ENCODE results near the gene TMCC1.

TMCC1 gene

DNA sequence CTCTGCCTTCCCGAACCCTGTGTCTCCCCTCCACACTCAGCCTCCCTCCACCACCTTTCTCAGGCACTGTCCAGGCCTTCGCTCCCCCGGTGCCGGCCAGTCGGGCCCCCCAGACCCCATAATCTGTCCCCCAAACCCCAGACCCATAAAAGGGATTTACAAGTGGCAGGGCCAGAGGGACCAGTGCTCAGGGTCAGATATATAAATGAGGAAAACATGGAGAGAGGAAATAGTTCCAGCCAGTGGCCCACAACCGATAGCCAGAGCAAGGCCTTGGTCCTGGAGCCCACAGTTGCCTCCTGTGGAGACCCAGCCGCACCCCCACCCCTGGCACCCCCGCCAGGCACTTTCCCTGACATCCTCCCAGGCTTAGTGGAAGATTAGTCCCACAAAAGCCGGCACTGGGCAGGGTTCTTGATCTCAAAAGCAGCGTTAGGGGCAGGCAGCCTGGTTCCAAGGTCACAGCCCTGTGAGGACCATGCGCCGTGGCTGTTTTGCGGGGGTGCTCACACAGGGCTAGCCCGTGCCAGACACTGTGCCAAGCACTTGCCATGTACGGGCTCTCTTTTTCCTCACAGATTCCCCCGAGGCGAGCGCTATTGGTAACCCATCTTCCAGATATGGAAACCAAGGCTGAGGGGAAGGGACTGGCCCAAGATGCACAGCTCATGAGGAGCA lies 286.0 kb downstream of the TMCC1 start:
- TF ChIP-seq, protein P1, sequence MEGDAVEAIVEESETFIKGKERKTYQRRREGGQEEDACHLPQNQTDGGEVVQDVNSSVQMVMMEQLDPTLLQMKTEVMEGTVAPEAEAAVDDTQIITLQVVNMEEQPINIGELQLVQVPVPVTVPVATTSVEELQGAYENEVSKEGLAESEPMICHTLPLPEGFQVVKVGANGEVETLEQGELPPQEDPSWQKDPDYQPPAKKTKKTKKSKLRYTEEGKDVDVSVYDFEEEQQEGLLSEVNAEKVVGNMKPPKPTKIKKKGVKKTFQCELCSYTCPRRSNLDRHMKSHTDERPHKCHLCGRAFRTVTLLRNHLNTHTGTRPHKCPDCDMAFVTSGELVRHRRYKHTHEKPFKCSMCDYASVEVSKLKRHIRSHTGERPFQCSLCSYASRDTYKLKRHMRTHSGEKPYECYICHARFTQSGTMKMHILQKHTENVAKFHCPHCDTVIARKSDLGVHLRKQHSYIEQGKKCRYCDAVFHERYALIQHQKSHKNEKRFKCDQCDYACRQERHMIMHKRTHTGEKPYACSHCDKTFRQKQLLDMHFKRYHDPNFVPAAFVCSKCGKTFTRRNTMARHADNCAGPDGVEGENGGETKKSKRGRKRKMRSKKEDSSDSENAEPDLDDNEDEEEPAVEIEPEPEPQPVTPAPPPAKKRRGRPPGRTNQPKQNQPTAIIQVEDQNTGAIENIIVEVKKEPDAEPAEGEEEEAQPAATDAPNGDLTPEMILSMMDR (IDR thresholded peaks at IDR 0.05; ENCODE audit: borderline replicate concordance, control extremely low read depth, extremely low read depth, insufficient read depth, missing control alignments) = no peak
- in situ Hi-C loops (cut with MboI; ENCODE audit: low sequenced_read_pairs, unreplicated experiment) = no loop called here
- DNase-seq (ENCODE audit: low spot score) = no peak

DNA sequence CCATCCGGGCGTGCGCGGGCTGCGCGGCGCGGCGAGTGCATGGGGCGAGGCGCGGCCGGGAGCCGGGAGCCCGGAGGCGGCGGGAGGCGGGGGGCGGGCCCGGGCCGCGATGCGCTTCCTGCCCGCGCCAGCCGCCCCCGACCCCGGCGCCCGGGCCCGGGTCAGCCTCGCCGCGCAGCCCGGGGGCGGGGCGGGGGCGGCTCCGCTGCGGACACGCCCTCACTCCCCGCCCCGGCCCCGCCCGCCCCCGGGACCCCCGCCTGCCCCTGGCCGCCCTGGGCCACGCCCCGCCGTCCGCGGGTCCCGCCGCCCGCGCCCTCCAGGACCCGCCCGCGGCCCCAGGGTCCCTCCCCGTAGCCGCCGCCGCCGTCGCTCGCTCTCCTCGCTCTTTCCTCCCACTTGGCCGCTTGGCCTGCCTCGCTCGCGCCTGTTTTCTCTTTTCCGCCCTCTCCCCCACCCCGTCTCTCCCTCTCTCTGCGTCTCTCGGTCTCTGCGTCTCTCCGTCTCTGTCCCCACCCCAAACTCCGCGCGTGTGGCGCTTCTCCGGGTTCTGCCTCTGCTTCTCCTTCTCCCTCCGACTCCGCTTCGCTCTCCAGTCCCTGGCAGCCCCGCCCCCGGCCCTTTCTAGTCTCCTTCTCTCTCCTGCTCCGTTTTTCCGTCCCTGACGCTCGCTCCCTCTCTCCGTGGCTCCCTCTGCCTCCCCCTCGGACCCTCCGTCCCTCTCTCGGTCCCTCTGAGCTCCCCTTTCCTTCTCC lies 286.7 kb downstream of the TMCC1 start, which contains the start of gene PLXND1:
Gene PLXND1, minus strand, starts transcription at position 41 of the 755 bp plus-strand sequence. Its CDS starts 37 bp downstream, at position 4.
- peak; percentile 86 for DNase-seq (ENCODE audit: low spot score)
- in situ Hi-C loops (cut with MboI; ENCODE audit: low sequenced_read_pairs, unreplicated experiment) = no loop called here
- TF ChIP-seq, protein P1 (IDR thresholded peaks at IDR 0.05; ENCODE audit: borderline replicate concordance, control extremely low read depth, extremely low read depth, insufficient read depth, missing control alignments) = no peak

DNA sequence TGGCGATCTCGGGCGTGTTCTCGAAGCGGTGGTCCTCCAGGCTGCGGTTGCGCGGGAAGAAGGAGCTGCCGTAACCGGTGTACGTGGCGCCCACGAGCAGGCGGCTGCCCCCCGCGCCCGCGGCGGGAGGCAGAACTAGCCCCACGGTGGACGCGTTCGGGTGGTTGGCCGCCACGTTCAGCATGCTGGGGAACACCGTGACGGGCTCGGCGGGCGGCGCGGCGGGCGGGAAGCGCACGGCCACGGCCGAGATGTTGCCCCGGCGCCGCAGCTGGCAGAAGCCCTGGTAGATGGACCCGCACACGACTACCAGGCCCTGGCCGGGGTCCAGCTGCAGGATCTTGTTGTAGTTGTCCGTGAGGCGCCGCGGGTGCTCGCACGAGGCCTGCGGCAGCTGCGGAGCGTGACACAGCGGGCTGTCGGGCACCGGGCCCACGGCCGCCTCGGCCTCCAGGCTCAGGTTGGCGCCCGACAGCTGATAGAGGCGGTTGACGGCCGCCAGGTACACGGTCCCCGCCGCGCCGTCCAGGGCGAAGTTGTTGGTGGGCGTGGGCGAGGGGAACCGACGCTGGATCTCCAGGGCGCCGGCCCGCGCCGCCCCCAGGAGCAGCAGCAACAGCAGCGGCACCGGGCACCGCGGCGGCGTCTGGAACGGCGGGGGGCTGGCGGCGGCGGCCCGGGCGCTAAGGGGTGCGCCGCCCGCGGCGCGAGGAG lies 287.4 kb downstream of the TMCC1 start:
- DNase-seq (ENCODE audit: low spot score) = peak; percentile 65
- in situ Hi-C loops (cut with MboI; ENCODE audit: low sequenced_read_pairs, unreplicated experiment) = no loop called here
- TF ChIP-seq, protein P1 (IDR thresholded peaks at IDR 0.05; ENCODE audit: borderline replicate concordance, control extremely low read depth, extremely low read depth, insufficient read depth, missing control alignments) = no peak

GRCh38 chr3:129605203-129605921 lies 288.1 kb downstream of the TMCC1 start:
- DNase-seq (ENCODE audit: low spot score) = no peak
- TF ChIP-seq, protein P1 (IDR thresholded peaks at IDR 0.05; ENCODE audit: borderline replicate concordance, control extremely low read depth, extremely low read depth, insufficient read depth, missing control alignments) = no peak
- in situ Hi-C loops (cut with MboI; ENCODE audit: low sequenced_read_pairs, unreplicated experiment) = no loop called here

DNA sequence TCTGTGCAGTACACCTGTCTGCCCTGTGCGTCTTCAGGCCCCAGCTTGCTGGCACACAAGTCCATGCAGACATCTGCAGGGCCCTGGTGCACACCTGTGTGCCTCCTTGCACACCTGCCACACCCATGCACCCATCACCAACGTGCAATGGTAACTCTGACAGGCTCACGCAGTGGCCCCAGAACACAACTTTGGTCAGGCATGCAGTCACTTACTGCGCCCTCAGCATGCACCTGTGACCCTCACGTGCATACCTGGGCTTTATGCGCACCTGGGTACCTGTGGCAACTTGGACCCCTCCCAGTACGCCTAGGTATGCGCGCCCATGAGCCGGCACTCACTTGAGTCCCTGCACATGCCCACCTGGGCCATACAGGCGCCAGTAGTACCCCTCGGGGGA lies 288.7 kb downstream of the TMCC1 start:
- DNase-seq (ENCODE audit: low spot score) = no peak
- in situ Hi-C loops (cut with MboI; ENCODE audit: low sequenced_read_pairs, unreplicated experiment) = no loop called here
- TF ChIP-seq, protein P1 (IDR thresholded peaks at IDR 0.05; ENCODE audit: borderline replicate concordance, control extremely low read depth, extremely low read depth, insufficient read depth, missing control alignments) = no peak

Data from GM13976 (cell line).